ENCODE measurements around the gene SPINDOC. TPM values are rescaled to one million over a fixed set of nuclear protein-coding genes. Genes with fewer than 3 reads are reported as not detected.

The SPINDOC gene
- total RNA-seq, 1 experiment from 2014 or later: 17.1 TPM

- no TSS peak for BruUV-seq (replicated peaks)
Observed at GRCh38 chr11:63843041-63843440, 29.8 kb downstream of the SPINDOC start.

GRCh38 chr11:63844836-63845235 lies 31.6 kb downstream of the SPINDOC start:
- BruUV-seq (replicated peaks): no TSS peak
- intact Hi-C loops (cut with micrococcal nuclease): loop anchor here (5.0 kb wide), 1 partner anchor 42 kb away; no protein-coding TSS in a partner anchor
- POLR2A ChIA-PET: interaction anchor here (0.5 to 3.5 kb wide), 13 partner anchors 8 to 1117 kb away, joined by 3 to 22 read pairs (median 4); partner anchors contain the start of gene HNRNPUL2
- TF ChIP-seq CTCF (IDR thresholded peaks at IDR 0.05; ENCODE audit: unreplicated experiment): no peak
- H3K27me3 Mint-ChIP-seq (ENCODE audit: insufficient read depth, unreplicated experiment): no peaks in the 10 kb centered on the region
- peaks cover 49% of the 10 kb centered on the region for H3K36me3 Mint-ChIP-seq (ENCODE audit: insufficient read depth, unreplicated experiment)
- no peak for DNase-seq (ENCODE audit: unreplicated experiment)
- H3K9me3 Mint-ChIP-seq (ENCODE audit: unreplicated experiment): no peaks in the 10 kb centered on the region
- CTCF ChIA-PET: interaction anchor here (0.7 to 6.3 kb wide), 8 partner anchors 7 to 370 kb away, joined by 3 to 40 read pairs (median 4); partner anchors contain the start of gene MARK2
- peak overlapping the region; percentile 70 for H3K27ac Mint-ChIP-seq (ENCODE audit: low read depth, unreplicated experiment)
- no peak overlapping the region for H3K4me3 Mint-ChIP-seq (ENCODE audit: unreplicated experiment)
- peaks cover 41% of the 10 kb centered on the region for H3K4me1 Mint-ChIP-seq (ENCODE audit: insufficient read depth, unreplicated experiment)

More at GRCh38 chr11:63843041-63843440, 29.8 kb downstream of the SPINDOC start:
- ChIA-PET POLR2A (interaction anchor here (1.6 to 3.5 kb wide), 4 partner anchors 22 to 47 kb away, joined by 3 to 22 read pairs (median 8); no protein-coding TSS in a partner anchor), CTCF (interaction anchor here (0.6 to 8.3 kb wide), 10 partner anchors 13 to 208 kb away, joined by 3 to 94 read pairs (median 3); no protein-coding TSS in a partner anchor)
- TF ChIP-seq CTCF (IDR thresholded peaks at IDR 0.05; ENCODE audit: unreplicated experiment): no peak
- H3K4me3 Mint-ChIP-seq (ENCODE audit: unreplicated experiment): no peak overlapping the region
- H3K9me3 Mint-ChIP-seq (ENCODE audit: unreplicated experiment): no peaks in the 10 kb centered on the region
- DNase-seq (ENCODE audit: unreplicated experiment): no peak
- peaks cover 45% of the 10 kb centered on the region for H3K4me1 Mint-ChIP-seq (ENCODE audit: insufficient read depth, unreplicated experiment)
- intact Hi-C loops (cut with micrococcal nuclease): loop anchor here (5.0 kb wide), 1 partner anchor 44 kb away; no protein-coding TSS in a partner anchor
- no peak overlapping the region for H3K27ac Mint-ChIP-seq (ENCODE audit: low read depth, unreplicated experiment)
- peaks cover 38% of the 10 kb centered on the region for H3K36me3 Mint-ChIP-seq (ENCODE audit: insufficient read depth, unreplicated experiment)
- H3K27me3 Mint-ChIP-seq (ENCODE audit: insufficient read depth, unreplicated experiment): no peaks in the 10 kb centered on the region

GRCh38 chr11:63845303-63845702 lies 32.0 kb downstream of the SPINDOC start:
- peak; percentile 69 for DNase-seq (ENCODE audit: unreplicated experiment)
- TF ChIP-seq CTCF (IDR thresholded peaks at IDR 0.05; ENCODE audit: unreplicated experiment): no peak
- peaks cover 50% of the 10 kb centered on the region for H3K36me3 Mint-ChIP-seq (ENCODE audit: insufficient read depth, unreplicated experiment)
- no peaks in the 10 kb centered on the region for H3K27me3 Mint-ChIP-seq (ENCODE audit: insufficient read depth, unreplicated experiment)
- H3K9me3 Mint-ChIP-seq (ENCODE audit: unreplicated experiment): no peaks in the 10 kb centered on the region
- POLR2A ChIA-PET: interaction anchor here (0.7 to 3.5 kb wide), 9 partner anchors 11 to 1118 kb away, joined by 3 to 22 read pairs (median 4); partner anchors contain the start of gene HNRNPUL2
- CTCF ChIA-PET: interaction anchor here (0.7 to 6.3 kb wide), 9 partner anchors 8 to 369 kb away, joined by 3 to 40 read pairs (median 3); partner anchors contain the start of gene MARK2
- intact Hi-C loops (cut with micrococcal nuclease): no loop called here
- BruUV-seq (replicated peaks): no TSS peak
- H3K4me1 Mint-ChIP-seq (ENCODE audit: insufficient read depth, unreplicated experiment): peaks cover 36% of the 10 kb centered on the region
- peak overlapping the region; percentile 70 for H3K27ac Mint-ChIP-seq (ENCODE audit: low read depth, unreplicated experiment)
- H3K4me3 Mint-ChIP-seq (ENCODE audit: unreplicated experiment): peak overlapping the region; percentile 23

- H3K27me3 Mint-ChIP-seq (ENCODE audit: insufficient read depth, unreplicated experiment): no peaks in the 10 kb centered on the region
- ChIA-PET POLR2A (interaction anchor here (1.1 to 2.4 kb wide), 3 partner anchors 24 to 115 kb away, joined by 3 to 14 read pairs (median 8); no protein-coding TSS in a partner anchor), CTCF (interaction anchor here (0.6 to 6.3 kb wide), 5 partner anchors 9 to 395 kb away, joined by 3 to 40 read pairs (median 6); partner anchors contain the start of genes FKBP2 and MARK2)
- H3K4me1 Mint-ChIP-seq (ENCODE audit: insufficient read depth, unreplicated experiment): peaks cover 31% of the 10 kb centered on the region
- H3K36me3 Mint-ChIP-seq (ENCODE audit: insufficient read depth, unreplicated experiment): peaks cover 50% of the 10 kb centered on the region
- no peaks in the 10 kb centered on the region for H3K9me3 Mint-ChIP-seq (ENCODE audit: unreplicated experiment)
- no peak for DNase-seq (ENCODE audit: unreplicated experiment)
- no peak for TF ChIP-seq CTCF (IDR thresholded peaks at IDR 0.05; ENCODE audit: unreplicated experiment)
- intact Hi-C loops (cut with micrococcal nuclease): no loop called here
- H3K27ac Mint-ChIP-seq (ENCODE audit: low read depth, unreplicated experiment): peak overlapping the region; percentile 70
- H3K4me3 Mint-ChIP-seq (ENCODE audit: unreplicated experiment): no peak overlapping the region
- BruUV-seq (replicated peaks): no TSS peak
Observed at GRCh38 chr11:63845911-63846310, 32.7 kb downstream of the SPINDOC start.
